HCT116 (cell line): ENCODE results near the gene MAP3K8.

Experiments
- CTCF ChIP-seq, 3 experiments: fragments of 200-600 bp in 1 of 3; sonication (generic) in 1 of 3; IDR thresholded peaks in 2 of 3; conservative IDR thresholded peaks in 1 of 3; 2 replicates each; pipeline ENCODE4 v1.5.1; 2012 to 2017; ENCODE audit warnings: low read depth in 2 of 3, low read length in 2 of 3, antibody characterized with exemption in 1 of 3, borderline replicate concordance in 1 of 3, control low read depth in 1 of 3, mild to moderate bottlenecking in 1 of 3, mixed read lengths in 1 of 3, mixed run types in 1 of 3, moderate library complexity in 1 of 3; ENCODE audit not compliant: insufficient read depth in 1 of 3
- POLR2AphosphoS5 ChIP-seq: IDR thresholded peaks from 2 replicates; pipeline ENCODE4 v1.6.1; 2011; ENCODE audit warnings: mild to moderate bottlenecking, low read depth, low read length, moderate library complexity
- SP1 ChIP-seq: IDR thresholded peaks from 2 replicates; pipeline ENCODE4 v1.6.1; 2012; ENCODE audit warnings: low read depth
- ZNF274 ChIP-seq: fragments of 200-500 bp; sonication (Bioruptor generic); IDR thresholded peaks from 2 replicates; pipeline ENCODE4 v1.6.1; 2014; ENCODE audit warnings: mild to moderate bottlenecking, low read depth, low read length, inconsistent platforms

- TF ChIP-seq POLR2AphosphoS5, result no peak
- TF ChIP-seq ZNF274, result no peak
- TF ChIP-seq SP1, result no peak
- no peak for TF ChIP-seq CTCF (IDR thresholded peaks at IDR 0.05 in 2 of 3, conservative IDR thresholded peaks at IDR 0.05 in 1 of 3; ENCODE audit: borderline replicate concordance in 1 of 3, insufficient read depth in 1 of 3, low read depth in 2 of 3, low read length in 2 of 3)
These were observed 38.6 kb downstream of the MAP3K8 start for GRCh38 chr10:30472414-30473155.
